NB4 (cell line): Measurements from ENCODE around the gene CD244.

Experiments
- DNase-seq: peaks from one replicate; pipeline ENCODE4 v3.0.0; 2010; ENCODE audit warnings: low read depth
- H3K4me3 ChIP-seq: one replicate; pipeline ENCODE4 v1.5.1; 2011; ENCODE audit warnings: mild to moderate bottlenecking, low read depth, low read length, moderate library complexity
- MYC ChIP-seq: IDR thresholded peaks from 2 replicates; pipeline ENCODE4 v1.6.1; 2011; ENCODE audit warnings: low read depth, low read length
- POLR2A ChIP-seq: IDR thresholded peaks from 2 replicates; pipeline ENCODE4 v1.6.1; 2011; ENCODE audit warnings: mild to moderate bottlenecking; ENCODE audit not compliant: insufficient read length; ENCODE audit errors: extremely low read depth
- TF ChIP-seq, protein P1 (sequence below): IDR thresholded peaks from one replicate; pipeline ENCODE4 v1.5.1; 2012; ENCODE audit warnings: low read depth, low read length
- TF ChIP-seq, protein P2 (sequence below): IDR thresholded peaks from 2 replicates; pipeline ENCODE4 v1.6.1; 2011; ENCODE audit warnings: low read depth, low read length

The CD244 gene

DNA sequence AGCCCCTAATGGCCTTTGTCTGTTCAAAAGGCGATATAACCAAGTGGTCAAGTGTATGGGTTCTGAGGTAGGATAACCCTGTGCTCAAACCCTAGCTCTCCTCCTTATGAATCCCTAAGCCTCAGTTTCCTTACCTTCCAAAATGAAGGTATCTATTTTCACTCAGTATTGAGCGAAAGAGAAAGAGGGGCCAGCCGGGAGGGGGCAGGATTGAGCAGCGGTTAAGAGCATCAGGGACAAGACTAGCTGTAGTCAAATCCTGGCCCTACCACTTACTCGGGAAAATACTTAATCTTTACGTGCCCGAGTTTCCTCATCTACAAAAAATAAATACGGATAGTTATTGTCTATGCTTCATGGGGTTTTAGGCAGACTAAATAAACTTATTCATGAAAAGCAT, 41.1 kb downstream of the CD244 start:
- TF ChIP-seq, protein P1, sequence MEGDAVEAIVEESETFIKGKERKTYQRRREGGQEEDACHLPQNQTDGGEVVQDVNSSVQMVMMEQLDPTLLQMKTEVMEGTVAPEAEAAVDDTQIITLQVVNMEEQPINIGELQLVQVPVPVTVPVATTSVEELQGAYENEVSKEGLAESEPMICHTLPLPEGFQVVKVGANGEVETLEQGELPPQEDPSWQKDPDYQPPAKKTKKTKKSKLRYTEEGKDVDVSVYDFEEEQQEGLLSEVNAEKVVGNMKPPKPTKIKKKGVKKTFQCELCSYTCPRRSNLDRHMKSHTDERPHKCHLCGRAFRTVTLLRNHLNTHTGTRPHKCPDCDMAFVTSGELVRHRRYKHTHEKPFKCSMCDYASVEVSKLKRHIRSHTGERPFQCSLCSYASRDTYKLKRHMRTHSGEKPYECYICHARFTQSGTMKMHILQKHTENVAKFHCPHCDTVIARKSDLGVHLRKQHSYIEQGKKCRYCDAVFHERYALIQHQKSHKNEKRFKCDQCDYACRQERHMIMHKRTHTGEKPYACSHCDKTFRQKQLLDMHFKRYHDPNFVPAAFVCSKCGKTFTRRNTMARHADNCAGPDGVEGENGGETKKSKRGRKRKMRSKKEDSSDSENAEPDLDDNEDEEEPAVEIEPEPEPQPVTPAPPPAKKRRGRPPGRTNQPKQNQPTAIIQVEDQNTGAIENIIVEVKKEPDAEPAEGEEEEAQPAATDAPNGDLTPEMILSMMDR, result peak; percentile 44
- no peak for TF ChIP-seq POLR2A
- TF ChIP-seq MYC, result no peak
- no peak overlapping the region for H3K4me3 ChIP-seq
- DNase-seq, result peak; percentile 16

DNA sequence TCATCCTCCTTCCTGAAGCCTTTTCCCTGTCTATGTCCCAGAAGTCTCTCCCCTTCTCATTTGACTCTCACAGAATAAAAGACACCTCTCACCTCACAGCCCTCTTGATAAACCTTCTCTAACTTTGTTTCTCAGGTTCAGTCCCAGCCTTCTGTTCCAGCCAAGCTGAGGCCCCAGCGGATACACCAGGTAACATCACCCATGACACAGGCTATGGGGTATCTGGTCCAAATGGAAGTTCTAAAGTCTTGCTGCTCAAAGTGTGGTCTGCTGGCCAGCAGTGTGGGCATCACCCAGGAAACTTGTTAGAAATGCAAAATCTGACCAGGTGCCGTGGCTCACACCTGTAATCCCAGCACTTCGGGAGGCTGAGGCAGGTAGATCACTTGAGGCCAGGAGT, 43.5 kb downstream of the CD244 start:
- DNase-seq, result no peak
- no peak overlapping the region for H3K4me3 ChIP-seq
- TF ChIP-seq POLR2A, result no peak
- TF ChIP-seq, protein P2, sequence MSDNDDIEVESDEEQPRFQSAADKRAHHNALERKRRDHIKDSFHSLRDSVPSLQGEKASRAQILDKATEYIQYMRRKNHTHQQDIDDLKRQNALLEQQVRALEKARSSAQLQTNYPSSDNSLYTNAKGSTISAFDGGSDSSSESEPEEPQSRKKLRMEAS, result no peak
- TF ChIP-seq, protein P1, result no peak
- TF ChIP-seq MYC, result no peak

DNA sequence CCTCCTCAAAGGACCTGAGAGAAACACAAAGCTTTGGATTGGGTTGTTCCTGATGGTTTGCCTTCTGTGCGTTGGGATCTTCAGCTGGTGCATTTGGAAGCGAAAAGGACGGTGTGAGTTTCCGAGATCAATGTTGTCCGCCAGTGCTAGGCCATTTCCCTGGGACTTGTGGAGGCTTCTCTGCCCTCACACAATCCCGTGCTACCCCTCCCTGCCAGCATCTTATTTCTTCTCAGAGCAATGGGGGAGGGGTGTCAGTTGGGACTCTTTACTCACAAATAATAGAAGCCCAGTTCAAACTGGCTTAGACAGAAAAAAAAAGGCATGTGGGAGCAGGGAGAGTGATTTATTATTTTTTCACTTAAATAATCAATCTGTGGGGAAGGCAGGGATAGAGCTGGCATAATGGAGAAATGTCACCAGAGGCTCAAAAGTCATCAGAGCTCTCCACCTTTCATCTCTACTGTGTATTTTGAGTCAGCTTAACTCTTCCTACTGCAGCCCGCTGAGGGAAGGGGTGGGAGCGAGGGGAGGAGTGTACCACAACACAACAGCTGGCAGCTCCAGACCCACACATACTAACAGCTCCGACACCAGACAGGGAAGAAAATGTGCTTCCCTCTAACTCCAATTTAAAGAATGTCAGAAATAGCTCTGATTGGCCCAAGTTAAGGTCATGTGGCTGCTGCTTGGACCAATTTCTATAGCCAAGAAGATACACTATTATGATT, 44.3 kb downstream of the CD244 start:
- no peak overlapping the region for H3K4me3 ChIP-seq
- DNase-seq, result no peak
- TF ChIP-seq, protein P2, result no peak
- TF ChIP-seq MYC (no peak), POLR2A (no peak)
- TF ChIP-seq, protein P1, result no peak

DNA sequence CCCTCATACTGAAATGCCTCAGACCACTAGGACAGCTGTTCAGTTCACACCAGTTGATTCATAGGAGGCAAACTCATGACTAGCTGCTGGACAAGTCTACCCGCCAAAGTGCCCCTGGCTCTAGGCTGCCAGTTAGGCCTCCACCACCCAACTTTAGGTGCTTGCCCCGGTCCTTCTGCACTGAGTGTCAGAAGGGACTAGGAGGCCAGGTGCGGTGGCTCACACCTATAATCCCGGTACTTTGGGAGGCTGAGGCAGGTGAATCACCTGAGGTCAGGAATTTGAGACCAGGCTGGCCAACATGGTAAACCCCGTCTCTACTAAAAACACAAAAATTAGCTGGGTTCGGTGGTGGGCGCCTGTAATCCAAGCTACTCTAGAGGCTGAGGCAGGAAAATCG, 47.8 kb downstream of the CD244 start:
- no peak for DNase-seq
- no peak overlapping the region for H3K4me3 ChIP-seq
- TF ChIP-seq MYC (no peak), POLR2A (no peak)
- TF ChIP-seq, protein P1, result no peak

DNA sequence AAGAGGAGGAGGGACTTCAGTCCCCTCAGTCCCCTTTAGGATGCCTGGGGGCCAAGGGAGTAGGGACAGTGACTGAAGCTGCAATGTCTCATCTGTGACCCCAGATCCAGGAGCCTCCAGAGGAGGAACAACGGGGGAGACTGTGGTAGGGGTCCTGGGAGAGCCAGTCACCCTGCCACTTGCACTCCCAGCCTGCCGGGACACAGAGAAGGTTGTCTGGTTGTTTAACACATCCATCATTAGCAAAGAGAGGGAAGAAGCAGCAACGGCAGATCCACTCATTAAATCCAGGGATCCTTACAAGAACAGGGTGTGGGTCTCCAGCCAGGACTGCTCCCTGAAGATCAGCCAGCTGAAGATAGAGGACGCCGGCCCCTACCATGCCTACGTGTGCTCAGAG, 48.4 kb downstream of the CD244 start:
- no peak for DNase-seq
- TF ChIP-seq, protein P1, result no peak
- no peak overlapping the region for H3K4me3 ChIP-seq

DNA sequence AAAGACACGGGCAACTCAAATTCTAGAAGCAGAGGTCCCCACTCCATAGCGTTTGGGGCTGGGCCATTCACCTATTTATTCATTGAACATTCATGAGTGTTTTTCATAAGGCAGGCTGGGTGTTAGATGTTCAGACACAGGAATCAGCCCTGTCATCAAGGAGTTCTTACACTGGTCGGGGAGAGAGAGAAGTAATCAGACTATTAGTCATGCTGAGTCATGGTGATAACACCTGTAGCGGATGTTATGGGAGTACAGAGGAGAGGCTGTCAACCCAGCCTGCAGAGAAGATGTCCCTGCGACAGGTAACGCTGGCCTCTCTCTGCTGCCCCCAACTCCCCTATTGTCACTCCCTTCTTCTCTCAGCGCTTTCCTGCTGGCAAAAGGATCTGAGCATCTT, 49.5 kb downstream of the CD244 start:
- TF ChIP-seq MYC, result no peak
- TF ChIP-seq, protein P1, result no peak
- TF ChIP-seq POLR2A, result no peak
- TF ChIP-seq, protein P2, result no peak
- DNase-seq, result no peak
- no peak overlapping the region for H3K4me3 ChIP-seq
